Measurements from ENCODE around the gene PCDHA2.
"Not testable (repeated sequence)": the region's sequence is repeated elsewhere in the genome, so short reads cannot be mapped to it uniquely, and the experiment has no call there.

PCDHA2 gene

DNA sequence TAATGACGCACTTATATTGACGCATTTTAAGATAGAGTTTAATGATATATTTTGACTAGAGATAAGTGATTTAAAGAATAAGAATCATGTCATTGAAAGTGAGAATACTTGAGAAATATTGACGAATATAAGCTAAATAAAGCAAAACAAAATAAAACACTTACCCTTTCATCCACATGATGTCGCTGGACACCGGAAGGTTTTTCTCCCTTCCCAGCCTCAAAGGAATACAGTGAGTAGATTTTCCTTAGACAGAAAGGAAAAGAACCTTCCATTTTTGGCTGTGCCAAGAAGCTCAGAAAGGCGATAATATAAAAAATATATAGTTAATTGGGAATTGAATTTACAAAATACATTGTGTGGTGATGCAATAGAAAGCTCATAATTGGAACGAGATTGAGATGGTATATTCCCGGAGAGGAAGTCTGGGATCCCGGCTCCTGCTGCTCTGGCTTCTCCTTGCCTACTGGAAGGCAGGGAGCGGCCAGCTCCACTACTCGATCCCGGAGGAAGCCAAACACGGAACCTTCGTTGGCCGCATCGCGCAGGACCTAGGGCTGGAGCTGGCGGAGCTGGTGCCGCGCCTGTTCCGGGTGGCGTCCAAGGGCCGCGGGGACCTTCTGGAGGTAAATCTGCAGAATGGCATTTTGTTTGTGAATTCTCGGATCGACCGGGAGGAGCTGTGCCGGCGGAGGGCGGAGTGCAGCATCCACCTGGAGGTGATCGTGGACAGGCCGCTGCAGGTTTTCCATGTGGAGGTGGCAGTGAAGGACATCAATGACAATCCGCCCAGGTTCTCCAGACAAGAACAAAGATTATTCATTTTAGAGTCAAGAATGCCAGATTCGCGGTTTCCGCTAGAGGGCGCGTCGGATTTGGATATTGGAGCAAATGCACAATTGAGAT lies 27.0 kb downstream of the PCDHA2 start, which contains the start of gene PCDHA5:
PCDHA5 (plus strand) TSS at position 239 of the 906 bp plus-strand sequence.
- DNase-seq, result no peak

DNA sequence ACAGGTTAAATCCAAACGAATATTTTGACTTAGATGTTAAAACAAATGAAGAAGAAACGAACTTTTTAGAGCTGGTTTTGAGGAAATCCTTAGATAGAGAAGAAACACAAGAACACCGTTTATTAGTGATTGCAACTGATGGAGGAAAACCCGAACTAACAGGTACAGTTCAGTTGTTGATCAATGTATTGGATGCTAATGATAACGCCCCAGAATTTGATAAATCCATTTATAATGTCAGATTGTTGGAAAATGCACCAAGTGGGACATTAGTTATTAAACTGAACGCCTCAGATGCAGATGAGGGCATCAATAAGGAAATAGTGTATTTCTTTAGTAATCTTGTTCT lies 27.6 kb downstream of the PCDHA2 start:
- DNase-seq, result no peak

GRCh38 chr5:140822969-140823368 lies 28.3 kb downstream of the PCDHA2 start:
- DNase-seq, result not testable (repeated sequence)

DNA sequence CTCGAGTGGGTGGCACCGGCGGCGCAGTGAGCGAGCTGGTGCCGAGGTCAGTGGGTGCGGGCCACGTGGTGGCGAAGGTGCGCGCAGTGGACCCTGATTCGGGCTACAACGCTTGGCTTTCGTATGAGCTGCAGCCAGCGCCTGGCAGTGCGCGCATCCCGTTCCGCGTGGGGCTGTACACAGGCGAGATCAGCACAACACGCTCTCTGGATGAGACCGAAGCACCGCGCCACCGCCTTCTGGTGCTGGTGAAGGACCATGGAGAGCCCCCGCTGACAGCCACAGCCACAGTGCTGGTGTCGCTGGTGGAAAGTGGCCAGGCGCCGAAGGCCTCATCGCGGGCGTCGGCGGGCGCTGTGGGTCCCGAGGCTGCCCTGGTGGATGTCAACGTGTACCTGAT lies 28.8 kb downstream of the PCDHA2 start:
- DNase-seq, result no peak

- no peak for DNase-seq
These were observed 33.2 kb downstream of the PCDHA2 start, which contains the start of gene PCDHA6 for GRCh38 chr5:140827704-140828361. Gene PCDHA6, plus strand, starts transcription at chr5:140827960. Its CDS starts 132 bp downstream, at chr5:140828092.

DNA sequence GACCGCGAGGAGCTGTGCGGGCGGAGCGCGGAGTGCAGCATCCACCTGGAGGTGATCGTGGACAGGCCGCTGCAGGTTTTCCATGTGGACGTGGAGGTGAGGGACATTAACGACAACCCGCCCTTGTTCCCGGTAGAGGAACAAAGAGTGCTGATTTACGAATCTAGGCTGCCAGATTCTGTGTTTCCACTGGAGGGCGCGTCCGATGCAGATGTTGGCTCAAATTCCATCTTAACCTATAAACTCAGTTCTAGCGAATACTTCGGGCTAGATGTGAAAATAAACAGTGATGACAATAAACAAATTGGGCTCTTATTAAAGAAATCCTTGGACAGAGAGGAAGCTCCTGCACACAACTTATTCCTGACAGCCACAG lies 33.7 kb downstream of the PCDHA2 start:
- no peak for DNase-seq

DNA sequence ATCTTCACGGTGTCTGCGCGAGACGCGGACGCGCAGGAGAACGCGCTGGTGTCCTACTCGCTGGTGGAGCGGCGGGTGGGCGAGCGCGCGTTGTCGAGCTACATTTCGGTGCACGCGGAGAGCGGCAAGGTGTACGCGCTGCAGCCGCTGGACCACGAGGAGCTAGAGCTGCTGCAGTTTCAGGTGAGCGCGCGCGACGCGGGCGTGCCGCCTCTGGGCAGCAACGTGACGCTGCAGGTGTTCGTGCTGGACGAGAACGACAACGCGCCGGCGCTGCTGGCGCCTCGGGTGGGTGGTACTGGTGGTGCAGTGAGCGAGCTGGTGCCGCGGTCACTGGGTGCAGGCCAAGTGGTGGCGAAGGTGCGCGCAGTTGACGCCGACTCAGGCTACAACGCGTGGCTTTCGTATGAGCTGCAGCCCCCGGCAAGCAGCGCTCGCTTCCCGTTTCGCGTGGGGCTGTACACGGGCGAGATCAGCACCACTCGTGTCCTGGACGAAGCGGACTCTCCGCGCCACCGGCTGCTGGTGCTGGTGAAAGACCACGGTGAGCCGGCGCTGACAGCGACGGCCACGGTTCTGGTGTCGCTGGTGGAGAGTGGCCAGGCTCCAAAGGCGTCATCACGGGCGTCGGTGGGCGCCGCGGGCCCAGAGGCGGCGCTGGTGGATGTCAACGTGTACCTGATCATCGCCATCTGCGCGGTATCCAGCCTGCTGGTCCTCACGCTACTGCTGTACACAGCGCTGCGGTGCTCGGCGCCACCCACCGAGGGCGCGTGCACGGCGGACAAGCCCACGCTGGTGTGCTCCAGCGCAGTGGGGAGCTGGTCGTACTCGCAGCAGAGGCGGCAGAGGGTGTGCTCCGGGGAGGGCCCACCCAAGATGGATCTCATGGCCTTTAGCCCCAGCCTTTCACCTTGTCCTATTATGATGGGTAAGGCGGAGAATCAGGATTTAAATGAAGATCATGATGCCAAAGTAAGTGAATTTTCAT lies 35.2 kb downstream of the PCDHA2 start:
- DNase-seq, result not testable (repeated sequence)

GRCh38 chr5:140833993-140834392 lies 39.3 kb downstream of the PCDHA2 start, which contains the start of gene PCDHA7:
Gene PCDHA7, plus strand, starts transcription at chr5:140834269. Its CDS starts 115 bp downstream, at chr5:140834384.
- no peak for DNase-seq

DNA sequence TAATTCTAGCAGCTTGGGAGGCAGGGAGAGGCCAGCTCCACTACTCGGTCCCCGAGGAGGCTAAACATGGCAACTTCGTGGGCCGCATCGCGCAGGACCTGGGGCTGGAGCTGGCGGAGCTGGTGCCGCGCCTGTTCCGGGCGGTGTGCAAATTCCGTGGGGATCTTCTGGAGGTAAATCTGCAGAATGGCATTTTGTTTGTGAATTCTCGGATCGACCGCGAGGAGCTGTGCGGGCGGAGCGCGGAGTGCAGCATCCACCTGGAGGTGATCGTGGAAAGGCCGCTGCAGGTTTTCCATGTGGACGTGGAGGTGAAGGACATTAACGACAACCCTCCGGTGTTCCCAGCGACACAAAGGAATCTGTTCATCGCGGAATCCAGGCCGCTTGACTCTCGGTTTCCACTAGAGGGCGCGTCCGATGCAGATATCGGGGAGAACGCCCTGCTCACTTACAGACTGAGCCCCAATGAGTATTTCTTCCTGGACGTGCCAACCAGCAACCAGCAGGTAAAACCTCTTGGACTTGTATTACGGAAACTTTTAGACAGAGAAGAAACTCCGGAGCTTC lies 39.9 kb downstream of the PCDHA2 start:
- DNase-seq, result not testable (repeated sequence)

DNA sequence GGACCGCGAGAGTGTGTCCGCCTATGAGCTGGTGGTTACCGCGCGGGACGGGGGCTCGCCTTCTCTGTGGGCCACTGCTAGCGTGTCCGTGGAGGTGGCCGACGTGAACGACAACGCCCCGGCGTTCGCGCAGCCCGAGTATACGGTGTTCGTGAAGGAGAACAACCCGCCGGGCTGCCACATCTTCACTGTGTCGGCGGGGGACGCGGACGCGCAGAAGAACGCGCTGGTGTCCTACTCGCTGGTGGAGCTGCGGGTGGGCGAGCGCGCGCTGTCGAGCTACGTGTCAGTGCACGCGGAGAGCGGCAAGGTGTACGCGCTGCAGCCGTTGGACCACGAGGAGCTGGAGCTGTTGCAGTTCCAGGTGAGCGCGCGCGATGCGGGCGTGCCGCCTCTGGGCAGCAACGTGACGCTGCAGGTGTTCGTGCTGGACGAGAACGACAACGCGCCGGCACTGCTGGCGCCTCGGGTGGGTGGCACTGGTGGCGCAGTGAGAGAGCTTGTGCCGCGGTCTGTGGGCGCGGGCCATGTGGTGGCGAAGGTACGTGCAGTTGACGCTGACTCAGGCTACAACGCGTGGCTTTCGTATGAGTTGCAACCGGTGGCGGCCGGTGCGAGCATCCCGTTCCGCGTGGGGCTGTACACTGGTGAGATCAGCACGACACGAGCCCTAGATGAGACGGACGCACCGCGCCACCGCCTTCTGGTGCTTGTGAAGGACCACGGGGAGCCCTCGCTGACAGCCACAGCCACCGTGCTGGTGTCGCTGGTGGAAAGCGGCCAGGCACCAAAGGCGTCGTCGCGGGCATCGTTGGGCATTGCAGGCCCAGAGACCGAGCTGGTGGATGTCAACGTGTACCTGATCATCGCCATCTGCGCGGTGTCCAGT lies 41.2 kb downstream of the PCDHA2 start:
- DNase-seq, result no peak

GRCh38 chr5:140840978-140841962 lies 46.6 kb downstream of the PCDHA2 start, which contains the start of gene PCDHA8:
Gene PCDHA8, plus strand, starts transcription at chr5:140841187. Its CDS starts 135 bp downstream, at chr5:140841322.
- DNase-seq, result no peak

DNA sequence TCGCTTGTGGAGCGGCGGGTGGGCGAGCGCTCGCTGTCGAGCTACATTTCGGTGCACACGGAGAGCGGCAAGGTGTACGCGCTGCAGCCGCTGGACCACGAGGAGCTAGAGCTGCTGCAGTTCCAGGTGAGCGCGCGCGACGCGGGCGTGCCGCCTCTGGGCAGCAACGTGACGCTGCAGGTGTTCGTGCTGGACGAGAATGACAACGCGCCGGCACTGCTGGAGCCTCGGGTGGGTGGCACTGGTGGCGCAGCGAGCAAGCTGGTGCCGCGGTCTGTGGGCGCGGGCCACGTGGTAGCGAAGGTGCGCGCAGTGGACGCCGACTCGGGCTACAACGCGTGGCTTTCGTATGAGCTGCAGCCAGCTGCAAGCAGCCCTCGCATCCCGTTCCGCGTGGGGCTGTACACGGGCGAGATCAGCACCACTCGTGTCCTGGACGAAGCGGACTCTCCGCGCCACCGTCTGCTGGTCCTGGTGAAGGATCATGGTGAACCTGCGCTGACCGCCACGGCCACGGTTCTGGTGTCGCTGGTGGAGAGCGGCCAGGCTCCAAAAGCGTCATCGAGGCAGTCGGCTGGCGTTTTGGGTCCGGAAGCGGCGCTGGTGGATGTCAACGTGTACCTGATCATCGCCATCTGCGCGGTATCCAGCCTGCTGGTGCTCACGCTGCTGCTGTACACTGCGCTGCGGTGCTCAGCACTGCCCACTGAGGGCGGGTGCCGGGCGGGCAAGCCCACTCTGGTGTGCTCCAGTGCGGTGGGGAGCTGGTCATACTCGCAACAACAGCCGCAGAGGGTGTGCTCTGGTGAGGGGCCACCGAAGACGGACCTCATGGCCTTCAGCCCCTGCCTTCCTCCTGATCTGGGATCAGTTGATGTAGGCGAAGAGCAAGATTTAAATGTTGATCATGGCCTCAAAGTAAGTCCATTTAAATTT lies 48.4 kb downstream of the PCDHA2 start:
- DNase-seq, result no peak
